ENCODE results near the gene BHLHA15. TPM values are rescaled to one million over a fixed set of nuclear protein-coding genes. Genes with fewer than 3 reads are reported as not detected.

BHLHA15 gene
- total RNA-seq, 1 experiment from 2014 or later, result 3.4 TPM

DNA sequence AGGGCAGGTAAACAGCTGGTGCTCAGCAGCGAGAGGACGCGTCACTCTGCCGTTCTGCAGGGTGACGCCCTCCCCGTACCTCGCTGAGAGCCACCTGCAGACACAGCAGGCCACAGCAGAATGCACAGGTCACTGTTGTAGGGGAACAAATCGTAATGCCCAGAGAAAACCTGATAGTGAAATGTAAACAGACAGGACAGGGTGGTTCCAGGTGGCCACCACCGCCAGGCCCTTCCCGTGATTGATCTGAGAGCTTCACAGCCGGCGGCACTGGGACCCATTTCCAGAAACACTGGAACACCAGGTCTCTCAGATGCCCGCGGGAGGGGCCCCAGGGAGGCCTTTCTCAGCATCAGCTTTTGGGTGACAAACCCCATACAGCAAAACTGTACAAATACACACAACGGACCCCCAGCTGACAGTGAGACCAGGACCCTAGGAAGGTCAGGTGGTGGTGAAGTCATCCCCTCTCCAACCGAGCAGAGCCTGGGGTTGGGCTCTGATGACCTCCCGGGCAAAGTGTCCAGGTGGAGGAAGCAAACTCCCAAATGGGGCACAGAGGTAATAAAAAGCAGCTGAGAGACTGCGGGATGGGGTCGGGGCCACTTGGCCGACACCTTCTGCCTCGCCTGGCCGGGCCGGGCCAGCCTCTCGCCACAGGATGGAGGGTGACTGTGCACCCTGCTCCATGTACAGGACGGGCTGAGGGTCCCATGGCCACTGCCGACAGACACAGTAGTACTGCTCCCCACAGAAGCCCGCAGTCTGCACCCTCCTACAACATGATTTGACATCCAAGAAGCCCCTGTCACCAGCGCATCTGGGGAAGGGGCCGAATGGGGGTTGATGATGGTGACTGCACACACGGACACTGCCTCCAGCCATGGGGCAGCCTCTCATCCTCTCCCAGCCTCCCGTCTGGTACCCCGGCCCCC lies 4.6 kb downstream of the BHLHA15 start:
- Histone ChIP-seq H3K9me3 (no peaks in the 10 kb centered on the region), H3K4me1 (peaks cover 6% of the 10 kb centered on the region), H3K4me3 (ENCODE audit: low read depth, low read length) (no peak overlapping the region), H3K27me3 (replicated peaks; ENCODE audit: control insufficient read depth, insufficient read depth, low read length) (no peaks in the 10 kb centered on the region), H3K36me3 (ENCODE audit: control insufficient read depth, insufficient read depth, low read length) (no peaks in the 10 kb centered on the region; the same call in 1 of the 2 replicates)
- Mint-ChIP-seq H3K4me1 (ENCODE audit: low read depth, unreplicated experiment) (no peaks in the 10 kb centered on the region), H3K27me3 (ENCODE audit: insufficient read depth, unreplicated experiment) (no peaks in the 10 kb centered on the region), H3K36me3 (ENCODE audit: insufficient read depth, unreplicated experiment) (peaks cover 11% of the 10 kb centered on the region), H3K4me3 (ENCODE audit: unreplicated experiment) (no peak overlapping the region), H3K9me3 (ENCODE audit: unreplicated experiment) (no peaks in the 10 kb centered on the region), H3K27ac (ENCODE audit: unreplicated experiment) (no peak overlapping the region)
- DNase-seq, result peak in 1 of 2 experiments; percentile 20
- TF ChIP-seq, protein P1, sequence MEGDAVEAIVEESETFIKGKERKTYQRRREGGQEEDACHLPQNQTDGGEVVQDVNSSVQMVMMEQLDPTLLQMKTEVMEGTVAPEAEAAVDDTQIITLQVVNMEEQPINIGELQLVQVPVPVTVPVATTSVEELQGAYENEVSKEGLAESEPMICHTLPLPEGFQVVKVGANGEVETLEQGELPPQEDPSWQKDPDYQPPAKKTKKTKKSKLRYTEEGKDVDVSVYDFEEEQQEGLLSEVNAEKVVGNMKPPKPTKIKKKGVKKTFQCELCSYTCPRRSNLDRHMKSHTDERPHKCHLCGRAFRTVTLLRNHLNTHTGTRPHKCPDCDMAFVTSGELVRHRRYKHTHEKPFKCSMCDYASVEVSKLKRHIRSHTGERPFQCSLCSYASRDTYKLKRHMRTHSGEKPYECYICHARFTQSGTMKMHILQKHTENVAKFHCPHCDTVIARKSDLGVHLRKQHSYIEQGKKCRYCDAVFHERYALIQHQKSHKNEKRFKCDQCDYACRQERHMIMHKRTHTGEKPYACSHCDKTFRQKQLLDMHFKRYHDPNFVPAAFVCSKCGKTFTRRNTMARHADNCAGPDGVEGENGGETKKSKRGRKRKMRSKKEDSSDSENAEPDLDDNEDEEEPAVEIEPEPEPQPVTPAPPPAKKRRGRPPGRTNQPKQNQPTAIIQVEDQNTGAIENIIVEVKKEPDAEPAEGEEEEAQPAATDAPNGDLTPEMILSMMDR (IDR thresholded peaks at IDR 0.05; ENCODE audit: insufficient read depth in 1 of 2, low read depth in 1 of 2, low read length in 1 of 2, severe bottlenecking in 1 of 2, unreplicated experiment in 1 of 2), result no peak
- POLR2A ChIA-PET, result no interaction called here
- TSS peak; percentile 71 for BruUV-seq (replicated peaks)
- intact Hi-C loops (cut with micrococcal nuclease; ENCODE audit: unreplicated experiment), result no loop called here
- CTCF ChIA-PET, result interaction anchor here (0.7 kb wide), 1 partner anchor 53 kb away, joined by 4 read pairs; no protein-coding TSS in a partner anchor

DNA sequence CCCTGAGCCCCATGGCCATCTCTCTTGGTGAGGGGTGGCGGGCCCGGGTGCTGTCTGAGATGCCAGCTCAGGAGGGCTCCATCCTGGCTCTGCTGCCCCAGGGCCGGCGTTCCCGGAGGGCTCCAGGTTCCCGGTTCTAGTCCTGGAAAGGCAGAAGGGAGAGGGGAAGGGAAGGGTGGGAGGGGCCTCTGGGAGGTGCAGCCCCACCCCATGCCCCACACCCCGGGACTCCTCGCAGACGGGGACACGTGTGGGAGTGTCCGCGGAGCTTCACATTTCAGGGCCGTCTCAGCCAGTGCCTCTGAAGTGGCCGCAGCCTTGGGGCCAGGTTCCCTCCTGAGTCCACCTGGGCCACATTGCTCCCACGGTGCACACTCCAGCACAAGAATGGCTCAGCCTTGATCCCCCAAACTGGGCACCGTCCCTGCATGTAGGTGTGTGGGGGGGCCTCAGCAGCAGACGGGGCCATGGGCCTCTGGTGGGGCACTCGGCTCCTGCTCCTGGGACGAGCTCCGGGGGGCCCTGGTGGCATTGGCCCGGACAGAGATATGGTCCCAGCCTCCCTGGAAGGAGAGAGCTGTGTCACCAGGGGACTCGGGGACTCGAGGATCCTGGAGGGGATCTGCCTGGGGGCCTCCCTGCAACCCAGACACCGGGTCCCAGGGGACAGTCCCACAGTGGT lies 5.8 kb downstream of the BHLHA15 start:
- peaks cover 13% of the 10 kb centered on the region for H3K36me3 Mint-ChIP-seq (ENCODE audit: insufficient read depth, unreplicated experiment)
- BruUV-seq (replicated peaks), result no TSS peak
- ChIA-PET POLR2A (no interaction called here), CTCF (interaction anchor here (0.5 kb wide), 1 partner anchor 283 kb away, joined by 3 read pairs; no protein-coding TSS in a partner anchor)
- peak in 1 of 2 experiments; percentile 37 for DNase-seq
- H3K36me3 ChIP-seq (ENCODE audit: control insufficient read depth, insufficient read depth, low read length), result no peaks in the 10 kb centered on the region; the same call in 1 of the 2 replicates
- no peak overlapping the region for H3K4me3 ChIP-seq (ENCODE audit: low read depth, low read length)
- H3K9me3 Mint-ChIP-seq (ENCODE audit: unreplicated experiment), result no peaks in the 10 kb centered on the region
- intact Hi-C loops (cut with micrococcal nuclease; ENCODE audit: unreplicated experiment), result no loop called here
- no peaks in the 10 kb centered on the region for H3K27me3 Mint-ChIP-seq (ENCODE audit: insufficient read depth, unreplicated experiment)
- TF ChIP-seq, protein P1 (IDR thresholded peaks at IDR 0.05; ENCODE audit: insufficient read depth in 1 of 2, low read depth in 1 of 2, low read length in 1 of 2, severe bottlenecking in 1 of 2, unreplicated experiment in 1 of 2), result no peak
- H3K4me1 Mint-ChIP-seq (ENCODE audit: low read depth, unreplicated experiment), result no peaks in the 10 kb centered on the region
- H3K4me1 ChIP-seq, result peaks cover under 1% of the 10 kb centered on the region
- no peaks in the 10 kb centered on the region for H3K9me3 ChIP-seq
- no peak overlapping the region for H3K27ac Mint-ChIP-seq (ENCODE audit: unreplicated experiment)
- H3K4me3 Mint-ChIP-seq (ENCODE audit: unreplicated experiment), result no peak overlapping the region
- H3K27me3 ChIP-seq (replicated peaks; ENCODE audit: control insufficient read depth, insufficient read depth, low read length), result no peaks in the 10 kb centered on the region
